KOPT-K1 (cell line): ENCODE data around the gene PTH.

ENCODE experiments used
- H3K27ac ChIP-seq: fragments of 200-600 bp; sonication (generic); 2 replicates; pipeline ENCODE4 v1.5.1; 2016; ENCODE audit warnings: antibody characterized with exemption, mild to moderate bottlenecking, low read depth, low read length; ENCODE audit not compliant: poor library complexity, severe bottlenecking
- H3K36me3 ChIP-seq: fragments of 200-600 bp; sonication (generic); 2 replicates; pipeline ENCODE4 v1.5.1; 2017; ENCODE audit warnings: antibody characterized with exemption, mild to moderate bottlenecking, low read length, moderate library complexity; ENCODE audit not compliant: insufficient read depth
- H3K9me3 ChIP-seq: fragments of 200-600 bp; sonication (generic); 2 replicates; pipeline ENCODE4 v1.5.1; 2017; ENCODE audit warnings: antibody characterized with exemption, low read length, mild to moderate bottlenecking; ENCODE audit not compliant: insufficient read depth, poor library complexity, severe bottlenecking

PTH gene

DNA sequence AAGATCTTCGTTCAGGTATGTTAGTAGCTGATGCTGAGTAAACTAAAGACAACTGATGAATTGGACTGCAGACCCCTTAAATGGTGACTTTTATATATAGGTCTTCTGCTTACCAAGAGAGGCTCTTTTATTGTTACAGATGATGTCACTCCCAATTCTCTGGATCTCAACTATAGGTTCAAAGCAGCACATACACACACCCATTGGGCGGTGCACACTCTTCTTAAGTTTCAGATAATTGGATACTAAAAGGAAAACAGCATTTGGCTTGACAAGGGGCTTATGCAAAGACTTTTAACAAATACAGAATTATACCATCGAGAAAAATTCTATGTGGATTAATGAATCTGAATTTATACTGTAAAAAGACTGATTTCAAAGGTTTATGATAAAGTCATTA lies at the start of gene PTH:
TSS of gene PTH (minus strand) at position 69 of the 400 bp plus-strand sequence. CDS start 3,142 bp downstream, outside the sequence.
- no peak within 1 kb of the TSS for H3K27ac ChIP-seq
- no peaks in the 10 kb centered on the region for H3K36me3 ChIP-seq
- no peaks in the 10 kb centered on the region for H3K9me3 ChIP-seq

DNA sequence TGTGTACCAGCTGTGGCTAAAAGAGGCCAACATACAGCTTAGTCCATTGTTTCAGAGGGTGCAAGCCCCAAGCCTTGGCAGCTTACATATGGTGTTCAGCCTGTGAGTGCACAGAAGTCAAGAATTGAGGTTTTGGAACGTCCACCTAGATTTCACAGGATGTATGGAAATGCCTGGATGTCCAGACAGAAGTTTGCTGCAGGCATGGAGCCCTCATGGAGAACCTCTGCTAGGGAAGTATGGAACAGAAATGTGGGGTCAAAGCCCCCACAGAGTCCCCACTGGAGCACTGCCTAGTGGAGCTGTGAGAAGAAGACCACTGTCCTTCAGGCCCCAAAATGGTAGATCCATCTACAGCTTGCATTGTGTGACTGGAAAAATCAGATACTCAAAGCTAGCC lies 42.2 kb upstream of the PTH start:
- Histone ChIP-seq H3K27ac (no peak overlapping the region), H3K9me3 (peaks cover 12% of the 10 kb centered on the region), H3K36me3 (no peaks in the 10 kb centered on the region)

DNA sequence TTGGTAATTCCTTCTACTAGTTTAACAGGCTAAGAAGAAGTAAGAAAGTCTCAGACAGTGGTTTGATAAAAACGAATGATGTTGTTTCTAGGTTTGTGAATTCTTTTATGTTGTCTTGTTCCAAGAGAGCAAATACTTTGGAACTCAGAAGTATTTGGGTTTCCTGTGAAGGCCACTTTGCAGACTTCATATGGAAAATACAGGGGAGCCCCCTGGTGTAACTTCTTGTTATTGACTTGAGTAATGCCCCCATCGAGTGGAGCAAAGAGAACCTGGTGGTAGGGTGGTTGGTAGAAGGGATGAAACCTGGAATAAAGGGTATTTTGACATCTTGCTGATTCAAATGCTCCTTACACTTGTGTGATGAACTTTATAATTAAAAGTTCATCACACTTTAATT lies 40.0 kb upstream of the PTH start:
- no peaks in the 10 kb centered on the region for H3K36me3 ChIP-seq
- no peak overlapping the region for H3K27ac ChIP-seq
- H3K9me3 ChIP-seq = peaks cover 12% of the 10 kb centered on the region

DNA sequence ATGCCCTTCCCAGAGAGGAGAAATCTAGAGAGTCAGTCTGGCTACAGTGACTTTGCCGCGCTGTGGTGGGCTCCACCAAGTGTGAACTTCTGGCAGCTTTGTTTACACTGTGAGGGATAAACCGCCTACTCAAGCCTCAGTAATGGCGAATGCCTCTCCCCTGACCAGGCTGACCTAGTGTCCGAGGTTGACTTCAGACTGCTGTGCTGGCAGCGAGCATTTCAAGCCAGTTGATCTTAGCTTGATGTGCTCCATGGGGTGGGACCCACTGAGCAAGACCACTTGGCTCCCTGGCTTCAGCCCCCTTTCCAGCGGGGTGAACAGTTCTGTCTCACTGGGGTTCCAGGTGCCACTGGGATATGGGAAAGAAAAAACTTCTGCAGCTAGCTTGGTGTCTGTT lies 38.6 kb upstream of the PTH start:
- no peak overlapping the region for H3K27ac ChIP-seq
- H3K9me3 ChIP-seq = peaks cover 12% of the 10 kb centered on the region
- H3K36me3 ChIP-seq = no peaks in the 10 kb centered on the region

- Histone ChIP-seq H3K9me3 (no peaks in the 10 kb centered on the region), H3K36me3 (no peaks in the 10 kb centered on the region), H3K27ac (no peak overlapping the region)
Measured at GRCh38 chr11:13525257-13525656, 29.5 kb upstream of the PTH start.

- Histone ChIP-seq H3K9me3 (no peaks in the 10 kb centered on the region), H3K27ac (no peak overlapping the region), H3K36me3 (no peaks in the 10 kb centered on the region)
Measured at GRCh38 chr11:13503393-13503792, 7.6 kb upstream of the PTH start.

GRCh38 chr11:13502492-13502891 lies 6.7 kb upstream of the PTH start:
- Histone ChIP-seq H3K36me3 (no peaks in the 10 kb centered on the region), H3K9me3 (no peaks in the 10 kb centered on the region), H3K27ac (no peak overlapping the region)

- Histone ChIP-seq H3K27ac (no peak overlapping the region), H3K9me3 (no peaks in the 10 kb centered on the region), H3K36me3 (no peaks in the 10 kb centered on the region)
Measured at GRCh38 chr11:13494051-13494450, 1.7 kb downstream of the PTH start.

GRCh38 chr11:13487661-13488030 lies 8.2 kb downstream of the PTH start:
- Histone ChIP-seq H3K27ac (no peak overlapping the region), H3K9me3 (no peaks in the 10 kb centered on the region), H3K36me3 (no peaks in the 10 kb centered on the region)

DNA sequence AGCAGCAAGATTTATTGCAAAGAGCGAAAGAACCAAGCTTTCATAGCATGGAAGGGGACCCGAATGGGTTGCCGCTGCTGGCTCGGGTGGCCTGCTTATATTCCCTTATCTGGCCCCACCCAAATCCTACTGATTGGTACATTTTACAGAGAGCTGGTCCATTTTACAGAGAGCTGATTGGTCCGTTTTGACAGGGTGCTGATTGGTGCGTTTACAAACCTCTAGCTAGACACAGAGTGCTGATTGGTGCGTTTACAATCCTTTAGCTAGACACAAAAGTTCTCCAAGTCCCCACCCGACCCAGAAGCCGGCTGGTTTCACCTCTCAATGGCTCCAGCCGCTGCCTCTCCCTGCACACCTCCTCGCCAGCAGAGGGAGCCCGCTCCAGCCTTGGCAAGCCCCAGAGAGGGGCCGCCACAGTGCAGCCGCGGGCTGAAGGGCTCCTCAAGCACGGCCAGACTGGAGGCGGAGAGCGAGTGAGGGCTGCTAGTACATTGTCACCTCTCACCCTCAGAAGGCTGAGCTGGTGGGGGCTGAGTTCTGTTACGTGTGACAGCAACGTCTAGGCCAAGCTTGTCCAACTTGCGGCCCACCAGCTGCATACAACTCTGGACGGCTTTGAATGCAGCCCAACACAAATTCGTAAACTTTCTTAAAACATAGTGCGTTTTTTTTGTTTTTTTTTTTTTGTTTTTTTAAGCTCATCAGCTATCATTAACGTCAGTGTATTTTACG lies 8.7 kb downstream of the PTH start:
- Histone ChIP-seq H3K27ac (no peak overlapping the region), H3K9me3 (no peaks in the 10 kb centered on the region), H3K36me3 (no peaks in the 10 kb centered on the region)

GRCh38 chr11:13480198-13480597 lies 15.6 kb downstream of the PTH start:
- Histone ChIP-seq H3K36me3 (no peaks in the 10 kb centered on the region), H3K9me3 (peaks cover 7% of the 10 kb centered on the region), H3K27ac (no peak overlapping the region)

- Histone ChIP-seq H3K9me3 (peaks cover 7% of the 10 kb centered on the region), H3K27ac (no peak overlapping the region), H3K36me3 (no peaks in the 10 kb centered on the region)
Measured at GRCh38 chr11:13479688-13480087, 16.1 kb downstream of the PTH start.

- Histone ChIP-seq H3K9me3 (peaks cover 2% of the 10 kb centered on the region), H3K27ac (no peak overlapping the region), H3K36me3 (no peaks in the 10 kb centered on the region)
Measured at GRCh38 chr11:13475091-13475490, 20.7 kb downstream of the PTH start.

- H3K27ac ChIP-seq = no peak overlapping the region
- no peaks in the 10 kb centered on the region for H3K36me3 ChIP-seq
- no peaks in the 10 kb centered on the region for H3K9me3 ChIP-seq
Measured at GRCh38 chr11:13473013-13473722, 22.6 kb downstream of the PTH start.

DNA sequence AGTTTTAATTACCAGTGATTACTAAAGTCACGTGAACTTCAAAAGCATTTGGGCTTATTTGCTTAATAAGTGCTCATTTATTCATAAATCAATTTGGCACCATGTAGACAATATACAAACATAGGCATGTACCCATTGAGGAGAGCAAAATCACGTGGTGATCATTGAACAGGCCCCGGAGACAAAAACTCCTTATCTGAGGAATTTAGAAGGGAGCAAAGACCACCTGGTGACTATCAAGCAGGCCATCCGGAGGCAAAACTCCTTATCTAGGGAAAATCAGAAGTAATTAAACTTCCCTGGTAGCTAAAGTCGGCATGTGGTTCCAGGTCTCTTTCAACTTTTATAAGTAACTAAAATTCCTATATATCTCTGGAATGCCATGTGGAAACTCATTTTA lies 27.0 kb downstream of the PTH start:
- no peaks in the 10 kb centered on the region for H3K36me3 ChIP-seq
- no peaks in the 10 kb centered on the region for H3K9me3 ChIP-seq
- no peak overlapping the region for H3K27ac ChIP-seq

DNA sequence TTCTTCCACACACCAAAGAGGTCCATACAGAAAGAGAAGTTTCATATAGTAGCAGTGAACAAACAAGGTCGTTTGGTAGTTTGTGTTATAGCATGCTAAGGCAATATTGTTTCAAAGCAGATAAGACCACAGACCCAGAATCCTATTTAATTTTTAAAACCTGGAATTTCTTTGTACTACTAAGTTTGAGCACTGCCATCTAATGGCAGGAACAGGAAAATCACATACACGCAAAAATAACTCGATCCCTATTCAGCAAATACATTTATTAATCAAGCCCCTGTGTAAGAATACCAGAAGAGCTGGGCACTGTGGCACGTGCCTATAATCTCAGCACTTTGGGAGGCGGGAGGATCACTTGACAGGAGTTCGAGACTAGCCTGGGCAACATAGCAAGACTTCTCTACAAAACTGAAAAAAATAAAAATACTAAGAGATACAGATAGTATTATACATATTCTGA lies 29.9 kb downstream of the PTH start:
- Histone ChIP-seq H3K9me3 (no peaks in the 10 kb centered on the region), H3K27ac (no peak overlapping the region), H3K36me3 (no peaks in the 10 kb centered on the region)
